Measurements from ENCODE around the gene SEH1L.
"Not testable (repeated sequence)": the region's sequence is repeated elsewhere in the genome, so short reads cannot be mapped to it uniquely, and the experiment has no call there.

SEH1L gene

DNA sequence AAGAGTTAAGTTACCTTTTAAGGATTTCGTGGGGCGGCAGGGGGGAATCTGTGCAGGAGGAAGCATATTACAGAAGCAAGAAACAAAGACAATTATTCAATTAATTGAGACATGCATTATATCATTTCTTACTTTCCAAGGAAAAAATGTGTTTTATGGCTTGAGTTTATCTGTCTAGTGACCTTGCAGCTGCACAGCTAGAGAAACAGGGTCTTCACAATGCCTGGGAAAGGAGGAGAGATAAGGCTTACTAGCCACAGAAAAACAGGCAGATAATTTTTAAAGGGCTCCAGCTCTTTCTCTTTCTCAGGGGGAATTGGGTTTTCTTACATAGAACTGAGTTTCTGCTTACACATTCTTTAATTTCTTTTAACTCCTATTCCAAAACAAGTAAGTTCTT is 49.5 kb downstream of the SEH1L start:
- DNase-seq = not testable (repeated sequence)

DNA sequence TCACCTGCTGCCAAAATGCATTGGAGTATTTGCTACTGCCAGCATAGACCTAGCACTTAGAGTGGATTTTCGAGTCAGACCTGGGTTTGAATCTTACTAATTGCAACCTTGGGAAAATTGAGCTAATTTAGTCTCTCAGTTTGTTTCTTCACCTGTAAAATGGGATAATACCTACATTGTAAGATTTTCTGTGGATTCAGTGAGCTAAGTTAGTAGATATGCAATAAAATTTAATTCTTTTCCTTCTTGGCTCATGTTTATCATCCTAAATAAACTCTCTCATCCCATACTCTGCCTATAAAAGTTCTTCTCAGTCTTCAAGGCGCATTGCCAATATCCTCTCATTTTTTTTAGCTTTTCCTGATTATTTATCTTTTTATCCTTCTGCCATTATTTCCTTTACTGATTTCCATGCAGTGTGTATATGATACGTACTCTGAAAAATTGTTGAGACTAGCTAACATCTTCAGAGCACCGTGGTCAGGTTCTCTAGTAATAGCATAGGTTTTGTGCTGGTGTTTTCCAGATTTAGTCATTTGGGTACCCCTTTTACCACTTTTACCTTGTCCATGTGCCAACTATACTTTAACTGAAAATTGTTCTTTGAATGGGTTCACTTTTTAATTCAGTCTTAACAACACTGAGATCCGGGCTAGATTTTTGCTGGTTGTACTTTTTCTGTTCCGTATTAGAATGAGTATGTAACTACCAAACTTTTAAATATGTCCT is 50.7 kb downstream of the SEH1L start:
- no peak for DNase-seq

DNA sequence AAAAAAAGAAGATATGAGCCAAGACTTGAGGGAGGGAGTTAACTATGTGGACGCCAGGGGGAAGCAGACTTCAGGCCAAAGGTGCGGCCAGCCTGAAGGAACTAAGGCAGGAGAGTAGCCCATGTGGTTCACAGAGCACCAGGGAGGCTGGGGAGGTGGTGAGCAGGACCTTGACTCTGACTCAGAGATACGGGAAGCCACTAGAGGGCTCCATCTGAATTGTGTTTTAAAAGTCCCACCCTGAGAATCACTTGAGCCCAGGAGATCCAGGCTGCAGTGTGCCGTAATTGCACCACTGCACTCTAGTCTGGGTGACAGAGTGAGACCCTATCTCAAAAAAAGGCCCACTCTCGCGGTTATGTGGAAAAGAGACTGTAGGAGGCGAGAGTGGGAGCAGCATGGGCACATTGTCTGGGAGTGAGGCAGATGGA is 55.7 kb downstream of the SEH1L start:
- DNase-seq = no peak

DNA sequence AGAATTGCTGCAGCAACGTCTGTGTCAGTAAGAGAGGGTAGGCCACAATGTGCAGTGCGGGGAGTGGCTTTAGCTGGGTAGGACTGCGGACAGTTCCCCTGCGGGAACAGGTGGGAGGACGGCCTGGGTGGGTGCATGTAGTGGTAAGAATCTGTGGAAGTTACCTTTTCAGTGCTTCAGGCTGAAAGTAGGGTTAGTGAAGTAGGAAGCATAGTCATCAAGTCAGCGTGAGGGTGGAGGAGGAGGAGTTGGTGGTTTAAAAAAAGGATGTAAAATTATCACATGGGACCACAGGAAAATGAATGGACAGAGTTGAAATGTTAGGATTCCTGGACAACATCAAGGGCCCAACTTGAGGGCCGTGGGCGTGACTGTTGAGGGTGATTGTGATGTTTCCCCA is 56.6 kb downstream of the SEH1L start:
- DNase-seq = no peak

DNA sequence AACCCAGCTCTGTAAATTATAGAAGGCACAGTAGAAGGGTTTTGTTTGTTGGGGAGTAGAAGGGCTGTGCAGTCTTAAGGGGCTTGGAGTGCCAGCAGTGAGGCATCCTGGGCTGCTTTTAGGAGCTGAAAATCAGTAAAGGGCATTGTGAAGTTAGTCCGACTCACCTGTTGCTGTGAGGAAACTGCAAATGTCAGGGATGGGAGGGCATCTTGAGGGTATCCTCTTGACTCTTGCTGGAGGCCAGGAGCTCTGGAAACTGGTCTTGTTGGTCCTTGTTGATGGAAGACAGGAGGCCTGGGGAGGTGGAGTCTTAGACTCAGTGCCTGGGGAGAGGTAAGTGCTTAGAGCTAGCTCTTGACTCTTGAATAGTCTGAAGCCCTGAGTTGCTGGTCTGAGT is 57.5 kb downstream of the SEH1L start:
- no peak for DNase-seq

DNA sequence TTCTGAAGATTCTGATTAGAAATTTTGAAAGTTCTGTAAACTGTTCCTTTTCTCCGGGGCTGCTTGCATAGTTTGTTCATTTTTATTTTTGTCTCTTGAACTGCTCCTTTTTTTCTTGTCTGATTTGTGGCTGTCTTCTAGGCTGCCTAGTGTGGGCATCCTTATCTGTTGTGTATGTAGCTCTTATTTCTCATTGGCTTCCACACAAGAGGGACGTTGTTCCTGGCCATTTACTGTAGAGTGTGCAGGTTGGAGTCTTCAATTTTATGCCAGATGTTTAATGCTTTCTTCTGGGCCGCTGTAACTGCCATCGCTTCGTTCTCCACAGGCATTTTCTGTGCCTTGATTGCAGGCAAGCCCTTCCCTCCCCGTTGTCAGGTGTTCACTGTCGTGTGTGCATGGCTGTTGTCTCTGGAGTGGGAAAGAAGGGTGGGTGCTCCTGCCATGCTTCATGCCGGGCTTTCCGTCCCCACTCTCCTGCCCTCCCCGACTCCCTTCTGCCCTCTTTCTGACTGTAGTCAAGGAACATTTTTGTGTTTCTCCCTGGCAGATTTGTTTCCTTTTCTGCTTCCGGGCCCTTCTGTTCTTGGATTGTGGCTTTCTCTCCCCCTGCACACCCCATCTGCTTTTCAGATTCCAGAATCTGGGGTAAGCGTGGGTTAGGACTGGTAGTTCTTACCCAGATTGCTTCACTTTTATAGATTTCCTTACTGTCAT is 58.9 kb downstream of the SEH1L start:
- no peak for DNase-seq

DNA sequence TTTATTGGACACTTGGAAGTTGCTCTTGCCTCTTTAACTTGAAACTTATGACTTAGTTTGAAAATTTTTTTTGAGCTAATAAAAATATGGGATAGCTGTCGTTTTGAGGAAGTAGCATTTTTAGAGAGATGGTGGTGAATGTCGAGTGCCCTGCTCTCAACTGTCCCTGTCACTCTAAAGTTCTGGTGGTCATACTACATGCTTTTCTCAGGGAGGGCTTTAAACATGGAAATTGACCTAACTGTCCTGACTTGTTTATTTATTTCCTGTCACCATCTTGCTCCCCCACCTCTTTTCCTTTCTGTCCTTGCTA is 59.4 kb downstream of the SEH1L start:
- no peak for DNase-seq

DNA sequence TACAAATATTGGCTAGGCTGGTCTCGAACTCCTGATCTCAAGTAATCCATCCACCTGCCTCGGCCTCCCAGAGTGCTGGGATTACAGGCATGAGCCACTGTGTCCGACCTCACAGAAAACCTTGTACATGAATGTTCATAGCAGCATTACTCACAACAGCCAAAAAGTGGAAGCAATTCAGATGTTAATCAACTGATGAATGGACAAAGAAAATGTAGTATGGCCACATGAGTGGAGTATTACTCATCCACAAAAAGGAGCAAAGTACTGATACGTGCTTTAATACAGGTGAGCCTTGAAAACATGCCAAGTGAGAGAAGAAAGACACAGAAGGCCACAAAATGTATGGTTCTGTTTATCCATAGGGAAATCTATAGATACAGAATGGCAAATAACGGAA is 63.9 kb downstream of the SEH1L start:
- DNase-seq = no peak

DNA sequence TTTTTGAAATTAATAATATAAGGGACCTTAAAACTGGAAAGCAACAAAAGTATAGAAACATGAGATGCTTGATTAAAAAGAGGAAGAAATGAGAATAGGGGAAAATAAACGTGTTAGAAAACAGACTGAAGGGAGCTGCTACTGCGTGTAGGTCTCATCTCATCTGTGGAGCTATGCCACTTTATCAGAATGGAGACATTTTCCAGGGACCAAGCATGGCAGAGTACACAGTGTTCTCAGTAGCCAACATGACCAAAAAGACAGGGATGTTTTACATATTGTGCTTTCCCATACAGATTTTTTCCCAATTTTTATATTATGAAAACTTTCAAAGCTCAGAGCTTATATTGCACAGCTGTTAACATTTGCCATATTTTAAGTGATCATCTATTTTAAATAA is 66.4 kb downstream of the SEH1L start:
- DNase-seq = no peak

DNA sequence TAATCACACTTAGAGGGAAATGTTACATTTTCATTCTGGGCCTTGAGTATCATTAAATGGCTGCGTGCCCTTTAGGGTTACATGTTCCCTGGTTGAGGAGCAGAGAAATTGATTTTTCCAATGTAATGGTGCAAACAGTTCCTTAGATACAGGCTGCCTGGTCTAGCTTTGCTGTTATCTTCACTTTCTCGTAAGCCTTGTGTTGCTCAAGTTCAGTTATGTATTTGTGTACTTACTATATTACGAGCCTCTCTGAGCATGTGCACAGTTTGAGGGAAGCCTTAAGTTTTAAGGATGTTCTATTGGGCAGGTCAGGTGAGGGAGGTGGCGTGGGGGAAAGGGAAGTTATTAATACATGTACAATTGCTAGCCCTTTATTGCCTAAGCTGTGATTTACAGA is 67.0 kb downstream of the SEH1L start:
- no peak for DNase-seq

DNA sequence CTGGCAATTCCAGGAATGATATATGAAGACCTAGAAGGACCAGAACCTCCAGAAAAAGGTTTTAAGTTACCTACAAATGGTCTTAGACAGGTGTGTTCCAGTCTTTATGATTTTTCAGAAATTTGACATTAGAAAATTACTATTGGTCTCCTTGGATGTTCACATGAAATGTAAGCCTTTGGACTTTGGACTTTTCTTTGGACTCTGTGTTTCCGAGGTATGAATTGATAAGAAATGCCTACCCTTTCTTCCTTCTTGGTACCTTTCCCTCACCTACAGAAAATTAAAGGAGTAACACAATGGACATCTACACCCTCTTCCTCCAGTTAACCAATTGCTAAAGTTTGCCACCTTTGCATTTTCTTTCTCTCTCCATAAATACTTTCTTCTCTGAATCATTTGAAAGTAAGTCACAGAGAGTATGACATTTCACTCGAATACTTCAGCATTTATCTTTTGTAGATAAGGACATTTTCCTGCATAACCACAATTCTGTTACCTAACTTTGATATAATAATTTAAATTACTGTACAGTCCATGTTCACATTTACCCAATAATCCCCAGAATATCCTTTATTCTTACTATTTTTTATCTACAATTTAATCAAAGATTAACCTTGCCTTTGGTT is 69.5 kb downstream of the SEH1L start:
- no peak for DNase-seq

DNA sequence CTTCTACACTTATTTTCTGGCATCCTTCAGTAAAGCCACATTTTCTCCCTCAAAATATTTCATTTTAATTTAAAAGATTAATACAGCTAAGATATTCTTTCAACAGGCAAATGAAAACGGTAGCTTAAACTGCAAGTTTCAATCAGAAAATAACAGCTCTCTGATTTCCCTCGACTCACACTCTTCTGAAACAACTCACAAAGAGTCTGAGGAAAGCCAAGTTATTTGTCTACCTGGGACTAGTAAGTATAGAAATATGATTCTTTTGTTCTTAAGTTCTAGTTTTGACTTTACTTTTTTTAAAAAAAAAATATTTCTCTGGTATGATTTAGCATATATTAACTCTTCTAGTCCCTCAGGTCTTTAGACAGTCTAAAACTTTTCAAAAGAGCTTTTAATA is 70.6 kb downstream of the SEH1L start:
- DNase-seq = no peak

DNA sequence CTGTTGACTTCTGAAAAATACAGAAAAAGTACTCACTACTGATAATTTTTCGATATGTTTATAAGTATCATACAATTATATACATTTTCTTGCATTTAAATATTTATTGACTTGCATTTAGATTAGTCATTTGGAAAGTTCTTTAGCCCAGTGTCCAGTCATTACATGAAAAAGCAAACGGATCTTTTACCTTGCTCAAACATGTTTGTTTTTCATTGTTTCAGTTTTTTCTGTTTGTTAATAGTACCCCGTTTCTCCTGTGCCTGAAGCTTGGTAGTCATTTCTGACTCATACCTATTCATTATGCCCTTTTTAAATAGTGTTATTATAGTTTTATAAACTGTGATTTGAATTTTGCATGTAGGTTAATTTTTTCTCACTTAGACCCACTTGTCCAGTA is 71.5 kb downstream of the SEH1L start:
- no peak for DNase-seq

DNA sequence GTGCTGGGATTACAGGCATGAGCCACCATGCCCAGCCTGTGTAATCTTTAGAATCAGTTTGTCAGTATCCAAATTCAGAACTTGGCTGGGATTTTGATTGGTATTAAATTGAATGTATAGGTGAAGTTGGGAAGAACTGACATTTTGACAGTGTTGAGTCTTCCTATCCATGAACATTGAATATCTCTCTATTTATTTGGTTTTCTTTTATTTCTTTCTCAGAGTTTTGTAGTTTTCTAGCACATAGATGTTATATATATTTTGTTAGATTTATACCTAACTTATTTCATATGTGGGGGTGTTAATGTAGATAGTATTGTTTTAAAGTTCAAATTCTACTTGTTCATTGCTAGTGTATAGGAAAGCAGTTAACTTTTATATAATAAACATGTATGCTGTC is 74.8 kb downstream of the SEH1L start:
- DNase-seq = no peak

DNA sequence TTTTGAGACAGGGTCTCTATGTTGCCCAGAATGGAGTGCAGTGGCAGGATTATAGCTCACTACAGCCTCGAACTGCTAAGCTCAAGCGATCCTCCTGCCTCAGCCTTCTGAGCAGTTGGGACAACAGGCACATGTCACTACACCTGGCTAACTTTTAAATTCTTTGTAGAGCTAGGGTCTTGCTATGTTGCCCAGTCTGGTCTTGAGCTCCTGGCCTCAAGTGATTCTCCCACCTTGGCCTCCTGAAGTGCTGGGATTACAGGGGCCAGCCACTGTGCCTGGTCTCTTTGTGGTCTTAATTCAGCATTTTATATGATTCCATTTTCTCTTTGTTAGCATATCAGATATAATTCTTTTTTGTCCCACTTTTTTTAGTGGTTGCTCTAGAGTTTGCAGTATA is 77.4 kb downstream of the SEH1L start:
- DNase-seq = no peak

DNA sequence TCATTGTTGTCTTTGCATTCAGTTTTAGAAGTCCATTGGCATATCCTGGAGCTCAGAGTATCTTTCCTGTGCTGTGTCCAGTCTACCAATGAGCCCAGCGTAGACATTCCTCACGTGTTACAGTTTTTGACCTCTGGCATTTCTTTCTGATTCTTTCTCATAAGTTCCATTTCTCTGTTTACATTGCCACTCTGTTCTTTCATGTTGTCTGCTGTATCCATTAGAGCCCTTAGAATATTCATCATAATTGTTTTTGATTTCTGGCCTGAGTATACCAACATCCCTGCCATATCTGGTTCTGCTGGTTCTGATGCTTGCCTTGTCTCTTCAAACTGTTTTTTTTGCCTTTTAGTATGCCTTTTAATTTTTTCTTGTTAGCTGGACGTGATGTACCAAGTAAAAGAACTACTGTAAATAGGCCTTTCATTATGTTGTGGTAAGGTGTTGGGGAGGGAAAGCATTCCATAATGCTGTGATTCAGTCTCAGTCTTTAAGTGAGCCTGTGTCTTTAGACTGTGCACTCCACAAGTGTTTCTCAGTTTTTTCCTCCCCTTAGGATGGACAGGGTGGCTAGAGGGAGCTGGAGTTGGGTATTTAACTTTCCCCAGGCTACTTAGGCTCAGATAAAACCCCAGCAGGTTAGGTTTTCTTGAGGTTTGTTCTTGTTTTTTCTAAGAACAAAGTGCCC is 78.9 kb downstream of the SEH1L start:
- DNase-seq = no peak

DNA sequence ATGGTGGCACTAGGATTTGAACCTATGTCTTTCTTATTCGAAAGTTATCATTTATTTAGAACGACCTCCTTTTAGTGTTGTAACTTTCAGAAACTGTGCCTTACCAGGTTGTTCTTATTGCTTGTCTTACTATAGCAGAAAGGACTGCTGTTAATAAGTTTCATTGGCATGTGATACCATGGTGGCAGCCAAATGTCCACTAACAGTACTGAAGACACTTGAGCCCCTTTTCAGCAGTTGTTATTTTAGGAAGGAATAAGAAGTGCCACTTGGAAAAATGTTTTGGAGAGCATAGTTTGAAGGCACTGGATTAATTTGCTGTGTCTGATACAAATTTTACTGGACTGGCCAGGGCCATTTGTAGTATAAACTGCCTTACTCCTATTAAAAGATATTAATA is 81.1 kb downstream of the SEH1L start:
- no peak for DNase-seq

DNA sequence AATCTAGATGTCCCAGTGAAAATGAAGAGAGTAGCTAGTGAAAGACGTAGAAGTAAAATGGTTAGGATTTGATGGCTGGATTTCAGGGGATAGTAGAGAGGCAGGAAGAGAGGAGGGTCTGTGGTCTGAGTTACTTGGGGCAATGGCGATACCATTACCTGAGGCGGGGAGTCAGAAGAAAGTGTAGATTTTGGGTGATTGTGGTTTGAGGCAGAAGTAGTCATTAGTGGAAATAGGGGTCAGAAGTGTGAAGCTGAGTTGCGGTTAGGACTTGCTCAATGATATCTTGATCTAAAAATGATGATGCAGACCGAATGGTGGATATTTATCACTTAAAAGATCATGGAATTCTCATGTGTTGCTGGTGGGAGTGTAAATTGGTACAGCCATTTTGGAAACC is 84.4 kb downstream of the SEH1L start:
- no peak for DNase-seq

DNA sequence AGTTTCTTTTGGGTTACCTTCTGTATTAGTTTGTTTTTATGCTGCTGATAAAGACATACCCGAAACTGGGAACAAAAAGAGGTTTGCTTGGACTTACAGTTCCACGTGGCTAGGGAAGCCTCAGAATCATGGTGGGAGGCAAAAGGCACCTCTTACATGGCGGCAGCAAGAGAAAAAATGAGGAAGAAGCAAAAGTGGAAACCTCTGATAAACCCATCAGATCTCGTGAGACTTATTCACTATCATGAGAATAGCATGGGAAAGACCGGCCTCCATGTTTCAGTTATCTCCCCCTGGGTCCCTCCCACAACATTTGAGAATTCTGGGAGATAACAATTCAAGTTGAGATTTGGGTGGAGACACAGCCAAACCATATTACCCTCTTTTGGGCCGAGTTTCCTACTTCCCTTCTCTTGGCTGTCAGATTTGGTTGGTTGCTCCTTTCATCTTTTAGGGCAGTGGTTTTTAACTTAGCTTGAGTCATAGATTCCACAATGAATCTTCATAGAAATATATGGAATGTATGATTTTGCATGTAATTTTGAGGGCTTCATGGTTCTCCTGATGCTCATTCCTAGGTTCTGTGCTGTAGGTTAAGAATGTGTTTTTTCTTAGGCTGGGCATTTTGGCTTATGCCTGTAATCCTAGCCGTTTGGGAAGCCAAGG is 87.6 kb downstream of the SEH1L start:
- DNase-seq = no peak

DNA sequence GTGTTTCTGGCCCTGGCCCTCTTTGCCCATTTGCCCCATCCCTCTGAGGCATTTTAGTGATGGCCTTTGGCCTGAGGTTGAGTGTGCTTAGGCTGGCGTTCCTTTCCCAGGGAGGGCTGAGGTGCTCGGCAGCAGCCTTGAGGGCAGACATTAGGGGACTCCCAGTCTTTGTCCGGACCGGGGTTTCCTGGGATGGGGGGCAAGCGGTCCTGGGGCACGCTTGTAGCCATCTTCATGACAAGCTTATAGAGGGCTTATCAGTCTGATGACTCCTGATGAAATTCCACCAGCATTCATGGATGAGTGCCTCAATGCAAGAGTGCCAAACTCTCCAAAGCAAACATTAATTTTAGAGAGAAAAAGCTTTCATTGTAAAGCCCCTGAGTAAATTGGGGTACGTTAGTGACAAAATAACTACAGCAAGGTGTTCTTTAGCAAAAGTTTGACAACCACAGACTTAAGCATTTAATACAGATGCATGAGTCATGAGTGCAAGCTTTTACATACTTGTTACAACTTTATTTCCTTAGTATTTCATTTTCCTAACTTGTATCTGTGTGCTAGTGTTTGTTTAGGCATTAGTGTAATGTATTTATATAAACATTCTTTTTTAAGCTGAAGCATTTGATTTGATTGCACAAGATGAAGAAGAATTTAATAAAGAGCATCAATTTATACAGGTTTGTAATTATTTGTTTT is 89.0 kb downstream of the SEH1L start:
- DNase-seq = no peak
